ENCODE data around the gene DDX19B.

DNA sequence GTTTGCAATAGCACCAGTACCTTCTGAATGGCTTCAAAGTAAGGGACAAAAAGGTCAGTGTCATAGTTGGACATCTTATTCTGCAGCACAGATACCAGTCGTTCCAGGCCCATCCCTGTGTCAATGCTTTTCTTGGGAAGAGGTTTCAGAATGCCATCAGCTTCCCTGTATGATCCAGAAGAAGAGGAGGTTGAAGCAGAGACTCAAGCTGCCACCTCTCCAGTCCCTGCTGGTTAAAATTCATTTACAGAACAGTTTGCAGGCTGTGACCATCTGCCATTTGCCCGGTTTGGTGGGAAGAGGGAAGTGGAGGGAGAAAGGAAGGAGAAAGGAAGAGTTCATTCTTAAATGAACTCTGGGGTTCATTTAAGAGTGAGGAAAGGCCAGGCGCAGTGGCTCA is 28.8 kb upstream of the DDX19B start:
- TF ChIP-seq, protein P1, sequence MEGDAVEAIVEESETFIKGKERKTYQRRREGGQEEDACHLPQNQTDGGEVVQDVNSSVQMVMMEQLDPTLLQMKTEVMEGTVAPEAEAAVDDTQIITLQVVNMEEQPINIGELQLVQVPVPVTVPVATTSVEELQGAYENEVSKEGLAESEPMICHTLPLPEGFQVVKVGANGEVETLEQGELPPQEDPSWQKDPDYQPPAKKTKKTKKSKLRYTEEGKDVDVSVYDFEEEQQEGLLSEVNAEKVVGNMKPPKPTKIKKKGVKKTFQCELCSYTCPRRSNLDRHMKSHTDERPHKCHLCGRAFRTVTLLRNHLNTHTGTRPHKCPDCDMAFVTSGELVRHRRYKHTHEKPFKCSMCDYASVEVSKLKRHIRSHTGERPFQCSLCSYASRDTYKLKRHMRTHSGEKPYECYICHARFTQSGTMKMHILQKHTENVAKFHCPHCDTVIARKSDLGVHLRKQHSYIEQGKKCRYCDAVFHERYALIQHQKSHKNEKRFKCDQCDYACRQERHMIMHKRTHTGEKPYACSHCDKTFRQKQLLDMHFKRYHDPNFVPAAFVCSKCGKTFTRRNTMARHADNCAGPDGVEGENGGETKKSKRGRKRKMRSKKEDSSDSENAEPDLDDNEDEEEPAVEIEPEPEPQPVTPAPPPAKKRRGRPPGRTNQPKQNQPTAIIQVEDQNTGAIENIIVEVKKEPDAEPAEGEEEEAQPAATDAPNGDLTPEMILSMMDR (optimal IDR thresholded peaks at IDR 0.05 in 1 of 3, IDR thresholded peaks at IDR 0.05 in 1 of 3, conservative IDR thresholded peaks at IDR 0.05 in 1 of 3; ENCODE audit: extremely low read depth in 1 of 3, insufficient read depth in 2 of 3, low read length in 3 of 3), result no peak
- no peak for TF ChIP-seq EZH2 (IDR thresholded peaks at IDR 0.05; ENCODE audit: low read length)
